DOHH2 (cell line): ENCODE measurements around the gene RERG.

Source experiments
- H3F3A ChIP-seq: fragments of 200-600 bp; sonication (generic), shearing (Covaris generic); 2 replicates; pipeline ENCODE4 v1.6.0; 2016; ENCODE audit warnings: antibody characterized with exemption, mild to moderate bottlenecking; ENCODE audit not compliant: control insufficient read depth, insufficient read depth
- H3K27ac ChIP-seq: fragments of 200-600 bp; sonication (generic); 2 replicates; pipeline ENCODE4 v1.5.1; 2014; ENCODE audit warnings: low read depth, mild to moderate bottlenecking, low read length, moderate library complexity
- H3K27me3 ChIP-seq: fragments of 200-600 bp; sonication (generic); 2 replicates; pipeline ENCODE4 v1.6.1; 2014; ENCODE audit warnings: mild to moderate bottlenecking, low read length, mixed read lengths; ENCODE audit not compliant: control insufficient read depth
- H3K36me3 ChIP-seq: fragments of 200-600 bp; sonication (generic); 2 replicates; pipeline ENCODE4 v1.6.1; 2014; ENCODE audit warnings: mild to moderate bottlenecking, low read length, moderate library complexity, mixed read lengths; ENCODE audit not compliant: control insufficient read depth
- H3K4me1 ChIP-seq: fragments of 200-600 bp; sonication (generic); 2 replicates; pipeline ENCODE4 v1.6.1; 2014; ENCODE audit warnings: mild to moderate bottlenecking, low read length, mixed read lengths; ENCODE audit not compliant: control insufficient read depth
- H3K4me2 ChIP-seq: fragments of 200-600 bp; sonication (generic); 2 replicates; pipeline ENCODE4 v1.6.0; 2014; ENCODE audit warnings: mild to moderate bottlenecking, low read length, moderate library complexity
- H3K4me3 ChIP-seq: fragments of 200-600 bp; sonication (generic); 2 replicates; pipeline ENCODE4 v1.5.1; 2014; ENCODE audit warnings: mild to moderate bottlenecking, low read length, mixed read lengths
- H3K79me2 ChIP-seq: fragments of 200-600 bp; sonication (generic); 2 replicates; pipeline ENCODE4 v1.6.1; 2014; ENCODE audit warnings: mild to moderate bottlenecking, low read length, mixed read lengths; ENCODE audit not compliant: control insufficient read depth
- H3K9me2 ChIP-seq: fragments of 200-600 bp; sonication (generic); replicated peaks from 2 replicates; pipeline ENCODE4 v1.6.1; 2014; ENCODE audit warnings: mild to moderate bottlenecking, low read length, mixed read lengths; ENCODE audit not compliant: control insufficient read depth
- H3K9me3 ChIP-seq: fragments of 200-600 bp; sonication (generic); 2 replicates; pipeline ENCODE4 v1.6.1; 2014; ENCODE audit warnings: antibody characterized with exemption, low read length, mixed read lengths; ENCODE audit not compliant: control insufficient read depth, insufficient read depth
- H4K20me1 ChIP-seq: fragments of 200-600 bp; sonication (generic); 2 replicates; pipeline ENCODE4 v1.6.0; 2014; ENCODE audit warnings: low read depth, mild to moderate bottlenecking, antibody characterized with exemption, low read length, moderate library complexity; ENCODE audit not compliant: control insufficient read depth, insufficient read depth
- EZH2phosphoT487 ChIP-seq: fragments of 200-600 bp; sonication (generic); IDR thresholded peaks from 2 replicates; pipeline ENCODE4 v1.6.1; 2017; ENCODE audit warnings: borderline replicate concordance, mild to moderate bottlenecking, antibody characterized with exemption, low read length, moderate library complexity, mixed read lengths
- TF ChIP-seq, protein P1 (sequence below): fragments of 200-600 bp; sonication (generic); IDR thresholded peaks from one replicate; pipeline ENCODE4 v1.5.1; 2014; ENCODE audit warnings: antibody characterized with exemption, mild to moderate bottlenecking, low read depth, low read length; ENCODE audit not compliant: poor library complexity, severe bottlenecking

The RERG gene

DNA sequence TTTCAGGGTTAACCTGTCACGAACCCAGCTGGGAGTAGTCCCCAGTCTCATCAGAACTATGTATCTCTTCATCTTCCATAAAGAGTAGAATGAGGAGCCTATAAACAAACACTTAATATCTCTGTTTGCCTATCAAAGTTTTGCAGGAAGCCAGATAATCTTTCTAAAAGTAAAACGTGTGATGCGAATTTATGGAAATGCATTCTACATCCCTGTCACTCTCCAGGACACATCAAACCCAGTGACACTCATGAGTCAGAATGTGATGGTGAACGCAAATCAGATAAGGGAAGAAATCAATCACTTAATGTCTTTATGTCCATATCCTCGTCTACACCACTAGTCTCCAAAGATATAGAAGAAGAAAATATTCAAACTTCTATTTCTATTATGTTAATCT lies 37.4 kb downstream of the RERG start:
- H3K4me3 ChIP-seq, result no peak overlapping the region
- H3K27me3 ChIP-seq, result no peaks in the 10 kb centered on the region
- no peak overlapping the region for H3K4me2 ChIP-seq
- no peaks in the 10 kb centered on the region for H3K9me2 ChIP-seq
- H4K20me1 ChIP-seq, result no peaks in the 10 kb centered on the region
- TF ChIP-seq, protein P1, sequence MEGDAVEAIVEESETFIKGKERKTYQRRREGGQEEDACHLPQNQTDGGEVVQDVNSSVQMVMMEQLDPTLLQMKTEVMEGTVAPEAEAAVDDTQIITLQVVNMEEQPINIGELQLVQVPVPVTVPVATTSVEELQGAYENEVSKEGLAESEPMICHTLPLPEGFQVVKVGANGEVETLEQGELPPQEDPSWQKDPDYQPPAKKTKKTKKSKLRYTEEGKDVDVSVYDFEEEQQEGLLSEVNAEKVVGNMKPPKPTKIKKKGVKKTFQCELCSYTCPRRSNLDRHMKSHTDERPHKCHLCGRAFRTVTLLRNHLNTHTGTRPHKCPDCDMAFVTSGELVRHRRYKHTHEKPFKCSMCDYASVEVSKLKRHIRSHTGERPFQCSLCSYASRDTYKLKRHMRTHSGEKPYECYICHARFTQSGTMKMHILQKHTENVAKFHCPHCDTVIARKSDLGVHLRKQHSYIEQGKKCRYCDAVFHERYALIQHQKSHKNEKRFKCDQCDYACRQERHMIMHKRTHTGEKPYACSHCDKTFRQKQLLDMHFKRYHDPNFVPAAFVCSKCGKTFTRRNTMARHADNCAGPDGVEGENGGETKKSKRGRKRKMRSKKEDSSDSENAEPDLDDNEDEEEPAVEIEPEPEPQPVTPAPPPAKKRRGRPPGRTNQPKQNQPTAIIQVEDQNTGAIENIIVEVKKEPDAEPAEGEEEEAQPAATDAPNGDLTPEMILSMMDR, result no peak
- TF ChIP-seq EZH2phosphoT487, result no peak
- no peak overlapping the region for H3K27ac ChIP-seq
- H3K79me2 ChIP-seq, result no peaks in the 10 kb centered on the region
- H3K36me3 ChIP-seq, result no peaks in the 10 kb centered on the region
- H3K9me3 ChIP-seq, result no peaks in the 10 kb centered on the region
- no peaks in the 10 kb centered on the region for H3F3A ChIP-seq
- H3K4me1 ChIP-seq, result peaks cover 7% of the 10 kb centered on the region

DNA sequence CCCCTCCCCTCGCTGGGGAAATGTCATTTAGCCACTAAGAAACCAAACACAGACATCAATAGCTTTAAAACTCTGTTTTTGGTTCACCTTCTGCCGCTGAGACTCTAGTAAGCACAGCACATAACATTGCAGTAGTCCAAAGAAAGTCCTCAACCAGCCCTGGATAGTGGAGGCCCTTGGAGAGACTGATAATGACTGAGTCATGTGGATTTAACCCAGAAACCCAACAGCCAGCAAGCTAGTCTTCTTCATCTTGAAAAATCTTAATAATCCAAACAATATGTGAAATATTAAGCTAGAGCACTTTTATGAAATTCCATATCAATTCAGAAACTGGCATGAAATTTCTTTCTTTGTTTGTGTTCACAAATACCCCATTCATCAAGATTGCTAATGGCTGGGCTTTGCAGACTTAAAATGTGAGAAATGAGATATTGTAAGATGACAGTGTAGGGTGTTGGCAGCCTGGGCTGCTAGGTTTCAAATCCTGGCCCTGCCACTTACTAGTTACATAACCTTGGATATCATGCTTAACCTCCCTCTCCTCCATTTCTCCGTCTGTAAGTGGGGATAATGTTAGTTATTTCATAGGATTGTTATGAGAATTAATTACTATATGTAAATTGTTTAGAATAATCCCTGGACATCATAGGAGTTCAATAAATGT lies 40.1 kb downstream of the RERG start:
- H3K4me2 ChIP-seq, result no peak overlapping the region
- H3K27ac ChIP-seq, result no peak overlapping the region
- H3K9me3 ChIP-seq, result no peaks in the 10 kb centered on the region
- no peaks in the 10 kb centered on the region for H3K4me1 ChIP-seq
- TF ChIP-seq, protein P1, result no peak
- TF ChIP-seq EZH2phosphoT487, result no peak
- H3K9me2 ChIP-seq, result no peaks in the 10 kb centered on the region
- H3K27me3 ChIP-seq, result no peaks in the 10 kb centered on the region
- H3K4me3 ChIP-seq, result no peak overlapping the region
- no peaks in the 10 kb centered on the region for H3K36me3 ChIP-seq
- H3K79me2 ChIP-seq, result no peaks in the 10 kb centered on the region
- H4K20me1 ChIP-seq, result no peaks in the 10 kb centered on the region
- no peaks in the 10 kb centered on the region for H3F3A ChIP-seq

DNA sequence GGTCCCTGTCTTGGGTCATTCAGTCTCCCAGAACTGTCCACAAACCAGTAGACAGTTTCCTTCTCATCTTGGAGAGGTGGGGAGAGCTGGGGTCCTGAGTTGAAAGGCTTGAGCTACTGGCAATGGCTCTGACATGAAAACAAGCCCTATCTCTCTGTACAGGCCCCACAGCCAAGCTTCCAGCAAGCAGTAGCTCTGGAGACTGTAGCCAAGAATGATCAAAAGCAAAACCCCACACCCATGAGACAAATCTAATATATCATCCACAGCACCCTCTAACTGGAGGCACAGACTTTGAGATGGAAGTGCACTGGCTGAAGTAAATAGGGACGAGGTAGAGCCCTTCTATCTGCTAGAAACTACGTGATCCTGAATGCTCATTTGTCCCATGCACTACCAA lies 40.9 kb downstream of the RERG start:
- Histone ChIP-seq H3K9me3 (no peaks in the 10 kb centered on the region), H3K79me2 (no peaks in the 10 kb centered on the region), H3K4me2 (no peak overlapping the region), H3F3A (no peaks in the 10 kb centered on the region), H3K9me2 (no peaks in the 10 kb centered on the region), H3K36me3 (no peaks in the 10 kb centered on the region), H3K4me1 (no peaks in the 10 kb centered on the region), H4K20me1 (no peaks in the 10 kb centered on the region), H3K4me3 (no peak overlapping the region), H3K27ac (no peak overlapping the region), H3K27me3 (no peaks in the 10 kb centered on the region)
- TF ChIP-seq EZH2phosphoT487, result no peak
- TF ChIP-seq, protein P1, result no peak
